H1 (cell line): ENCODE data around the gene C19orf44.

ENCODE experiments used
- GABPA ChIP-seq: IDR thresholded peaks from 2 replicates; pipeline ENCODE4 v1.6.1; 2011; ENCODE audit warnings: mild to moderate bottlenecking, low read length, moderate library complexity, borderline replicate concordance; ENCODE audit not compliant: insufficient read depth
- HDAC6 ChIP-seq: IDR thresholded peaks from one replicate; pipeline ENCODE4 v1.7.1; 2012; ENCODE audit warnings: low read depth, mild to moderate bottlenecking, inconsistent platforms, low read length, moderate library complexity

DNA sequence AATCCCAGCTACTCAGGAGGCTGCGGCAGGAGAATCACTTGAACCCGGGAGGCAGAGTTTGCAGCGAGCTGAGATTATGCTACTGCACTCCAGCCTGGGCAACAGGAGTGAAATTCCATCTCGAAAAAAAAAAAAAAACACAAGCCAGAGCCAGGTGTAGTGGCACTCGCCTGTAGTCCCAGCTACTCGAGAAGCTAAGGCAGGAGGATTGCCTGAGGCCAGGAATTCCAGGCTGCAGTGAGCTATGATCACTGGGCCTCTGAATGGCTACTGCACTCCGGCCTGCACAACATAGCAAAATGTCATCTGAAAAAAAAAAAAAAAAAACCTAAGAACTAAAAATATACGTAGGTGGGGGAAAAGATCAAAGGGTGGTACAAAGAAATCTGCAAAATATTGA is 43.9 kb upstream of the C19orf44 start:
- TF ChIP-seq GABPA (no peak), HDAC6 (no peak)
